GM12892 (cell line): ENCODE measurements around the gene ADCY9.

Experiments
- POLR2A ChIP-seq: IDR thresholded peaks from 2 replicates; pipeline ENCODE4 v1.6.1; 2011; ENCODE audit warnings: low read depth, low read length, control low read depth
- POLR2AphosphoS5 ChIP-seq: IDR thresholded peaks from 2 replicates; pipeline ENCODE4 v1.6.1; 2011; ENCODE audit warnings: low read depth, low read length, control low read depth
- TAF1 ChIP-seq: IDR thresholded peaks from 2 replicates; pipeline ENCODE4 v1.6.1; 2011; ENCODE audit warnings: low read depth, mild to moderate bottlenecking, control low read depth, low read length, borderline replicate concordance

GRCh38 chr16:4060009-4060408 lies 56.2 kb downstream of the ADCY9 start:
- no peak for TF ChIP-seq POLR2A
- TF ChIP-seq POLR2AphosphoS5, result no peak
- no peak for TF ChIP-seq TAF1
